ENCODE measurements around the gene MAP3K12. TPM values are rescaled to one million over a fixed set of nuclear protein-coding genes. Genes with fewer than 3 reads are reported as not detected.

Gene MAP3K12
- total RNA-seq, 1 donor from 2014 or later, result 31.6 TPM

DNA sequence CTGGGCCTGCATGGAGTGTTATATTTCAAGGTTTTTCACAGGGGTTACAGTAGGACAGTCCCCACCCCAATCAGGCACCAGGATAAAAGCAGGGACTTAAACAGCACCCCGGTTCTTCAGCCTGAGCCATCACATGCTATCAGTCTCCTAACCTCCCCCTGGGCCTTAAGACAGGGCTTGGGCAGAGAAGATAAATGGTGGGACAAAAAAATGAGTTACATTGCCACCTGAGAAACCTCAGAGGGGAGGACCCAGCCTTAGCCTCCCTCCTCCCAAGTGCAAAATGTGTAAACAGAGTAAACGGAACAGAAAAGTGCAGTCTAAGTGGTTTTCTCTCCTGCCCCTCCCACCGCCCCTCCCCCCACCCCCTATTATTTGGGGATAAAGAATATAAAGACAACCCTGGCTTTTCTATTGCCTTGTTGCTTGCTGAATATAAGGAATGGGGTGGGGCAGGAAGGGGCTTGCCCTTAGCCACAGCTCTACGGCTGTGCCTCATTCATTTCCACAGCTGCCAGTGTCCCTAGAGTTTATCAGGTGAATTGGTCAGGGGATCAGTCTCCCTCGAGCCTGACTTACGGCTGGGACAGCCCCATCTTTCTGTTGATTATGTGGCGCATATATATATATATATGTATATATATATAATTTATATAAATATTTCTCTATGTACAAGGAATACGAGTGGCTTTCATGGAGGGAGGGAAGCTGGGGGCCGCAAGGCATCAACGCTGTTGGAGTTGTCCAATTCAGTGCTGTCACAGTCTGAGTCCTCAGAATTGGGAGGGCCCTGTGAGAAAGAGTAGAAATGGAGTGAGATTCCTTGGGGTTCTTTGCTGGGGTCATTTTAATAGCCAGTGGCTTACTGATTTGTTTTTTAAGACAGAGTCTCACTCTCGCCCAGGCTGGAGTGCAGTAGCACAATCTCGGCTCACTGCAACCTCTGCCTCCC is 18.5 kb downstream of the MAP3K12 start:
- H3K27ac Mint-ChIP-seq, result peak overlapping the region; percentile 59
- no peaks in the 10 kb centered on the region for H3K9me3 Mint-ChIP-seq
- TF ChIP-seq, protein P1, sequence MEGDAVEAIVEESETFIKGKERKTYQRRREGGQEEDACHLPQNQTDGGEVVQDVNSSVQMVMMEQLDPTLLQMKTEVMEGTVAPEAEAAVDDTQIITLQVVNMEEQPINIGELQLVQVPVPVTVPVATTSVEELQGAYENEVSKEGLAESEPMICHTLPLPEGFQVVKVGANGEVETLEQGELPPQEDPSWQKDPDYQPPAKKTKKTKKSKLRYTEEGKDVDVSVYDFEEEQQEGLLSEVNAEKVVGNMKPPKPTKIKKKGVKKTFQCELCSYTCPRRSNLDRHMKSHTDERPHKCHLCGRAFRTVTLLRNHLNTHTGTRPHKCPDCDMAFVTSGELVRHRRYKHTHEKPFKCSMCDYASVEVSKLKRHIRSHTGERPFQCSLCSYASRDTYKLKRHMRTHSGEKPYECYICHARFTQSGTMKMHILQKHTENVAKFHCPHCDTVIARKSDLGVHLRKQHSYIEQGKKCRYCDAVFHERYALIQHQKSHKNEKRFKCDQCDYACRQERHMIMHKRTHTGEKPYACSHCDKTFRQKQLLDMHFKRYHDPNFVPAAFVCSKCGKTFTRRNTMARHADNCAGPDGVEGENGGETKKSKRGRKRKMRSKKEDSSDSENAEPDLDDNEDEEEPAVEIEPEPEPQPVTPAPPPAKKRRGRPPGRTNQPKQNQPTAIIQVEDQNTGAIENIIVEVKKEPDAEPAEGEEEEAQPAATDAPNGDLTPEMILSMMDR (conservative IDR thresholded peaks at IDR 0.05), result no peak
- peaks cover 33% of the 10 kb centered on the region for H3K36me3 Mint-ChIP-seq
- no peak overlapping the region for H3K4me3 Mint-ChIP-seq
- H3K27me3 Mint-ChIP-seq, result no peaks in the 10 kb centered on the region
- peaks cover 11% of the 10 kb centered on the region for H3K4me1 Mint-ChIP-seq (ENCODE audit: unreplicated experiment)
- no peak for DNase-seq (ENCODE audit: extremely low spot score, unreplicated experiment)

GRCh38 chr12:53479331-53479730 is 19.9 kb downstream of the MAP3K12 start:
- no peaks in the 10 kb centered on the region for H3K9me3 Mint-ChIP-seq
- DNase-seq (ENCODE audit: extremely low spot score, unreplicated experiment), result no peak
- no peak overlapping the region for H3K27ac Mint-ChIP-seq
- H3K4me1 Mint-ChIP-seq (ENCODE audit: unreplicated experiment), result peaks cover 18% of the 10 kb centered on the region
- TF ChIP-seq, protein P1 (conservative IDR thresholded peaks at IDR 0.05), result no peak
- peaks cover 37% of the 10 kb centered on the region for H3K36me3 Mint-ChIP-seq
- H3K4me3 Mint-ChIP-seq, result no peak overlapping the region
- no peaks in the 10 kb centered on the region for H3K27me3 Mint-ChIP-seq

DNA sequence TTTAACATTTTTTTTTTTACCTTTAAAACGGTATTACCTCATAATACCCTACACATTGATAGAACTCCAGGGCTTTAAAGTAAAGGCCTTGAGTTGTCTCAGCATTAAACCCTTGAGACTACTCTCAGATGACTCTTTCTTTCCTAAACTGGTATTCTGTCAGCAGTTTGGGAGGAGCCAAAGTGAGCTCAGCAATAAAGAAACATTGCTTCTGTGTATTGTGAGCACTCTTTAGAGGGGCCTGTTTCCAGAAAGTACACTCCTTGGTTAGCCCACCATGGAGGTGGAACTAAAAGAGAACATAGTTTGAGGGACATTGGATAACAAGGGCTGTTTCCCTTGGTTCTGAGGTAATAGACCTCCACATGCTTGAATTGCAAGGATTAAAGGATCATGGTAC is 20.4 kb downstream of the MAP3K12 start:
- no peak for DNase-seq (ENCODE audit: extremely low spot score, unreplicated experiment)
- Mint-ChIP-seq H3K9me3 (no peaks in the 10 kb centered on the region), H3K4me1 (ENCODE audit: unreplicated experiment) (peaks cover 18% of the 10 kb centered on the region), H3K27me3 (no peaks in the 10 kb centered on the region), H3K27ac (no peak overlapping the region), H3K36me3 (peaks cover 39% of the 10 kb centered on the region), H3K4me3 (no peak overlapping the region)
- TF ChIP-seq, protein P1 (conservative IDR thresholded peaks at IDR 0.05), result no peak

- Mint-ChIP-seq H3K4me3 (no peak overlapping the region), H3K4me1 (ENCODE audit: unreplicated experiment) (peaks cover 8% of the 10 kb centered on the region), H3K27me3 (no peaks in the 10 kb centered on the region), H3K9me3 (no peaks in the 10 kb centered on the region), H3K27ac (peak overlapping the region; percentile 51), H3K36me3 (peaks cover 36% of the 10 kb centered on the region)
- TF ChIP-seq, protein P1 (conservative IDR thresholded peaks at IDR 0.05), result peak; percentile 59
- no peak for DNase-seq (ENCODE audit: extremely low spot score, unreplicated experiment)
These were observed 22.5 kb downstream of the MAP3K12 start for GRCh38 chr12:53476769-53477209.

DNA sequence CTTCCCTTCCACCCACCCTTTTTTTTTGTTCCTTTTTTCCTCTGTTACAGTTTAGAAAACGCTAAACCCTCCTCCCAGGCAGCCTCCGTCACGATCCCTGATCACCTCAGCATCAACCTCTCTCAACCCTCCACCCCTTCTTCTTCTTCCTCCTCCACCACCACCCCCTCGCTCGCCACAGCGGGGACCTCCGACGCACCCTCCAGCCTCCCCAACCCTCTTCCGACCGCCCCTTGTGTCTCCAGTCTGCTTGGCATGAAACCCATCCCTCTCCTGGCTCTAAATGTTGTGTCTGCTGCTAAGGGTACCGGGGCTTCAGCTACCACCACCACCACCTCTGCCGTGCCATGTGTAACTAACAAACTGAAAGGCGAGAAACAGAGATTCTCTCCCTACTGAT is 24.4 kb downstream of the MAP3K12 start:
- Mint-ChIP-seq H3K36me3 (peaks cover 45% of the 10 kb centered on the region), H3K9me3 (no peaks in the 10 kb centered on the region), H3K27ac (peak overlapping the region; percentile 28), H3K27me3 (no peaks in the 10 kb centered on the region), H3K4me1 (ENCODE audit: unreplicated experiment) (peaks cover 13% of the 10 kb centered on the region), H3K4me3 (no peak overlapping the region)
- TF ChIP-seq, protein P1 (conservative IDR thresholded peaks at IDR 0.05), result no peak
- DNase-seq (ENCODE audit: extremely low spot score, unreplicated experiment), result no peak

Data from type B pancreatic cell (in vitro differentiated cells).